Adipose tissue (tissue), 3 donors: ENCODE measurements around the gene PGA4. TPM values are rescaled to one million over a fixed set of nuclear protein-coding genes. Genes with fewer than 3 reads are reported as not detected.
"Not testable (repeated sequence)": the region's sequence is repeated elsewhere in the genome, so short reads cannot be mapped to it uniquely, and the experiment has no call there.

Experiments used
- H3K27ac ChIP-seq: one replicate; pipeline ENCODE4 v1.5.1; 2013; ENCODE audit warnings: low read depth, low read length
- WGBS, 3 donors: extraction: QIAGEN DNeasy Blood & Tissue Kit; methylation state at CpG; one replicate each; pipeline ENCODE4 v1.1.7; 2013; 5-methylcytosine and 5-hydroxymethylcytosine counted together
- polyA plus RNA-seq, 3 donors: library from polyadenylated mRNA; stranded (reverse); fragments of 200-250 nt; gene quantifications; one replicate each; pipeline ENCODE4 v1.2.3, GENCODE V29; 2013
- donor health status: healthy with polysubstance abuse.
- donor health status: Bipolar disorder and iron deficiency.
- donor health status: healthy.

Gene PGA4
- polyA plus RNA-seq, 3 donors: 2.1 to 3,314 (median 221) TPM

GRCh38 chr11:61201476-61201875 is 20.7 kb upstream of the PGA4 start:
- WGBS, 3 donors: 84 to 91% (median 91%) methylated on average over 14 of the region's 14 CpGs
- H3K27ac ChIP-seq: no peak overlapping the region

- not testable (repeated sequence) for H3K27ac ChIP-seq
- WGBS, 3 donors: 54 to 66% (median 64%) methylated on average over 15 to 17 of the region's 18 CpGs
Observed at GRCh38 chr11:61202950-61203746, 19.0 kb upstream of the PGA4 start, which contains the start of gene PGA3. TSS of gene PGA3 (plus strand) at chr11:61203515. CDS start at chr11:61203565, 50 bp downstream.

- H3K27ac ChIP-seq: not testable (repeated sequence)
Observed at GRCh38 chr11:61203873-61204272, 18.3 kb upstream of the PGA4 start.

GRCh38 chr11:61204502-61205059 is 17.6 kb upstream of the PGA4 start:
- WGBS, 3 donors: 68 to 73% (median 72%) methylated on average over 14 of the region's 14 CpGs
- not testable (repeated sequence) for H3K27ac ChIP-seq

More at GRCh38 chr11:61203873-61204272, 18.3 kb upstream of the PGA4 start:
- 33% methylated on average over 1 of the region's 5 CpGs; no CpG with 5 or more reads in 2 of the 3 donors for WGBS, 3 donors

GRCh38 chr11:61207636-61208310 is 14.4 kb upstream of the PGA4 start:
- H3K27ac ChIP-seq: not testable (repeated sequence)
- no CpG with 5 or more reads among the region's 9 CpGs for WGBS, 3 donors

- H3K27ac ChIP-seq: not testable (repeated sequence)
- WGBS, 3 donors: no CpG with 5 or more reads among the region's 6 CpGs
Observed at GRCh38 chr11:61210629-61211028, 11.5 kb upstream of the PGA4 start.

- H3K27ac ChIP-seq: not testable (repeated sequence)
- WGBS, 3 donors: 61 to 75% (median 70%) methylated on average over 7 of the region's 10 CpGs
Observed at GRCh38 chr11:61211327-61211952, 10.7 kb upstream of the PGA4 start.

- no CpG with 5 or more reads among the region's 15 CpGs for WGBS, 3 donors
- H3K27ac ChIP-seq: not testable (repeated sequence)
Observed at GRCh38 chr11:61212202-61212601, 9.9 kb upstream of the PGA4 start.

- WGBS, 3 donors: no CpG with 5 or more reads among the region's 3 CpGs
- H3K27ac ChIP-seq: not testable (repeated sequence)
Observed at GRCh38 chr11:61213711-61214324, 8.3 kb upstream of the PGA4 start.

GRCh38 chr11:61218306-61218705 is 3.8 kb upstream of the PGA4 start:
- WGBS, 3 donors: no CpG with 5 or more reads among the region's 4 CpGs
- not testable (repeated sequence) for H3K27ac ChIP-seq

- WGBS, 3 donors: 87 to 93% (median 92%) methylated on average over 5 of the region's 5 CpGs
- not testable (repeated sequence) for H3K27ac ChIP-seq
Observed at GRCh38 chr11:61219016-61219415, 3.1 kb upstream of the PGA4 start.

- H3K27ac ChIP-seq: not testable (repeated sequence)
- WGBS, 3 donors: no CpG with 5 or more reads among the region's 5 CpGs
Observed at GRCh38 chr11:61222692-61223091, 545 bp downstream of the PGA4 start.

GRCh38 chr11:61226457-61227137 is 4.5 kb downstream of the PGA4 start:
- not testable (repeated sequence) for H3K27ac ChIP-seq
- WGBS, 3 donors: no CpG with 5 or more reads among the region's 10 CpGs

GRCh38 chr11:61229458-61229857 is 7.3 kb downstream of the PGA4 start:
- no CpG with 5 or more reads among the region's 6 CpGs for WGBS, 3 donors
- not testable (repeated sequence) for H3K27ac ChIP-seq

- H3K27ac ChIP-seq: not testable (repeated sequence)
- WGBS, 3 donors: no CpG with 5 or more reads among the region's 15 CpGs
Observed at GRCh38 chr11:61231033-61231432, 8.9 kb downstream of the PGA4 start.

GRCh38 chr11:61231585-61231984 is 9.4 kb downstream of the PGA4 start:
- H3K27ac ChIP-seq: not testable (repeated sequence)
- 40% methylated on average over 1 of the region's 5 CpGs; no CpG with 5 or more reads in 2 of the 3 donors for WGBS, 3 donors

- H3K27ac ChIP-seq: not testable (repeated sequence)
- WGBS, 3 donors: no CpG with 5 or more reads among the region's 3 CpGs
Observed at GRCh38 chr11:61232548-61233145, 10.5 kb downstream of the PGA4 start.

GRCh38 chr11:61237130-61237529 is 15.0 kb downstream of the PGA4 start:
- WGBS, 3 donors: no CpG with 5 or more reads among the region's 4 CpGs
- not testable (repeated sequence) for H3K27ac ChIP-seq
